ENCODE results near the gene TM7SF2.

DNA sequence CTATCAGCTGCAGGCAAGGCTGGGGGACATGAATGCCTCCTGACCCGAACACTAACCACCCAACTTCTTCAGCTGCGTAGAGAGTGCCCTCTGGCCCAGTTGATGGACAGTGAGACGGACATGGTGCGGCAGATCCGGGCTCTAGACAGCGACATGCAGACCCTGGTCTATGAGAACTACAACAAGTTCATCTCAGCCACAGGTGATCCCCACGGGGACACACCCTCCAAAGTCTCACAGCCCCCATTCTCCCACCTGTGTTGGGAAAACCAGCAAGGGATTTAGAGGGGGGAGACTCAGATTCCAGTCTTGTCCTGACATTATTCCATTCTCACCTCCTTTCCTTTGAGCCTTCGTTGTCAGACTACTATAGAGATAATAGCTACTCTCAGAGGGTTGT is 14.7 kb upstream of the TM7SF2 start:
- TF ChIP-seq RFX5 (IDR thresholded peaks at IDR 0.05; ENCODE audit: borderline replicate concordance, low read depth, low read length), result no peak
- no peak for TF ChIP-seq CTCF (IDR thresholded peaks at IDR 0.05; ENCODE audit: control extremely low read depth in 1 of 3, insufficient read depth in 1 of 3, low read depth in 1 of 3, low read length in 3 of 3)
- TF ChIP-seq EZH2 (IDR thresholded peaks at IDR 0.05; ENCODE audit: low read depth, low read length, severe bottlenecking), result no peak
- no peak for TF ChIP-seq MAX (IDR thresholded peaks at IDR 0.05)
- TF ChIP-seq POLR2AphosphoS5 (IDR thresholded peaks at IDR 0.05; ENCODE audit: low read depth, low read length), result no peak
- no peak for TF ChIP-seq RBBP5 (IDR thresholded peaks at IDR 0.05; ENCODE audit: borderline replicate concordance, low read depth, low read length)
- no peak for TF ChIP-seq E2F6 (IDR thresholded peaks at IDR 0.05)
- no peak for TF ChIP-seq RNF2 (IDR thresholded peaks at IDR 0.05; ENCODE audit: borderline replicate concordance, low read depth, low read length, missing control alignments, poor library complexity, severe bottlenecking)
- no peak for TF ChIP-seq CREB1 (IDR thresholded peaks at IDR 0.05)
- TF ChIP-seq SP1 (IDR thresholded peaks at IDR 0.05; ENCODE audit: low read depth, low read length), result no peak
- TF ChIP-seq RXRA (IDR thresholded peaks at IDR 0.05; ENCODE audit: insufficient read depth, low read depth, low read length), result no peak
- TF ChIP-seq RAD21 (IDR thresholded peaks at IDR 0.05 in 1 of 2, conservative IDR thresholded peaks at IDR 0.05 in 1 of 2; ENCODE audit: low read depth in 2 of 2, low read length in 2 of 2), result no peak
